GM20000 (cell line): ENCODE measurements around the gene CDC25C.
"Not testable (repeated sequence)": the region's sequence is repeated elsewhere in the genome, so short reads cannot be mapped to it uniquely, and the experiment has no call there.

Source experiments
- DNase-seq: peaks from one replicate; pipeline ENCODE4 v3.0.0; 2012; ENCODE audit warnings: low spot score
- TF ChIP-seq, protein P1 (sequence below): IDR thresholded peaks from 2 replicates; pipeline ENCODE4 v1.5.1; 2012; ENCODE audit warnings: mild to moderate bottlenecking, control low read depth; ENCODE audit errors: extremely low read depth, missing control alignments

CDC25C gene

GRCh38 chr5:138258704-138259292 is 72.8 kb downstream of the CDC25C start:
- TF ChIP-seq, protein P1, sequence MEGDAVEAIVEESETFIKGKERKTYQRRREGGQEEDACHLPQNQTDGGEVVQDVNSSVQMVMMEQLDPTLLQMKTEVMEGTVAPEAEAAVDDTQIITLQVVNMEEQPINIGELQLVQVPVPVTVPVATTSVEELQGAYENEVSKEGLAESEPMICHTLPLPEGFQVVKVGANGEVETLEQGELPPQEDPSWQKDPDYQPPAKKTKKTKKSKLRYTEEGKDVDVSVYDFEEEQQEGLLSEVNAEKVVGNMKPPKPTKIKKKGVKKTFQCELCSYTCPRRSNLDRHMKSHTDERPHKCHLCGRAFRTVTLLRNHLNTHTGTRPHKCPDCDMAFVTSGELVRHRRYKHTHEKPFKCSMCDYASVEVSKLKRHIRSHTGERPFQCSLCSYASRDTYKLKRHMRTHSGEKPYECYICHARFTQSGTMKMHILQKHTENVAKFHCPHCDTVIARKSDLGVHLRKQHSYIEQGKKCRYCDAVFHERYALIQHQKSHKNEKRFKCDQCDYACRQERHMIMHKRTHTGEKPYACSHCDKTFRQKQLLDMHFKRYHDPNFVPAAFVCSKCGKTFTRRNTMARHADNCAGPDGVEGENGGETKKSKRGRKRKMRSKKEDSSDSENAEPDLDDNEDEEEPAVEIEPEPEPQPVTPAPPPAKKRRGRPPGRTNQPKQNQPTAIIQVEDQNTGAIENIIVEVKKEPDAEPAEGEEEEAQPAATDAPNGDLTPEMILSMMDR = no peak

DNA sequence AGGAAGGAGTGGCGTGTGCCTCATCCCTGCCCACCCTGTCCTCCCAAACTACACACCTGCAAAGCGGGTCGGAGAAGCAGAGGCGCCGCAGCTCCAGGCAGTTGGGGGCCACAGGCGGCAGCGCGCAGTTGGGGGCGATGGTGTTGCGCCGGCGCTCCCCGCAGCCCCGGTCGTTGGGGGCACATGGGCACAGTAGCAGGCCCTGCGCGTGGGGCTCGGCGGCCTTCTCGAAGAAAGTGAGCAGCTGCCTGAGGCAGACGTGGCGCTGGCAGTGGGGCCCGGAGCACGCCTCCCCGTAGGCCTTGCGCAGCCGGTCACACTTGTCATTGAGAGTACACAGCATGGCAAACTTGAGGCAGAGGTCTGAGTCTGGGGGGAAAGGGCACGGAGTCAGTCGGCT is 74.0 kb downstream of the CDC25C start:
- TF ChIP-seq, protein P1 = no peak
- DNase-seq = no peak

More at GRCh38 chr5:138258704-138259292, 72.8 kb downstream of the CDC25C start:
- DNase-seq = no peak

DNA sequence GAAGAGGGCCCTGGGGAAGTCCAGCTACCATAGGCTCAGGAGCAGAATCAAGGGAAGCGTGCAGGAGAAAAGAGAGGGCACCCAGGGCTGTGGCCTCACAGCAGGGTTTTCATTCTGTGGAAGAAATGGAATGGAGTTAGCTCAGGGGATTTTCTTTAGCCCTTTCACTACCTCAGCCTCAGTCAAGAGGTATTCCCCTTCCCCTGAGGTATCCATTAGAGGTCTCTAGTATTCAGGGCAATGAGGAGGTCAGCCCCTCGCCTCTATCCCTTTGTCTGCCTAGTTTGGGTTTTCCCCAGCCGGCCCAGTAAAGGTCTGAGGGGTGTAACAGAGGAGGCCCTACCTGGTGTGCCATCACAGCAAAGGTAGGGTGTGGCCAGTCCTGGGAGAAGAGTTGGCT is 78.7 kb downstream of the CDC25C start:
- DNase-seq = no peak
- TF ChIP-seq, protein P1 = no peak

GRCh38 chr5:138247800-138248199 is 83.8 kb downstream of the CDC25C start:
- DNase-seq = not testable (repeated sequence)

- DNase-seq = no peak
- TF ChIP-seq, protein P1 = no peak
Measured at GRCh38 chr5:138246822-138247221, 84.8 kb downstream of the CDC25C start.

GRCh38 chr5:138246334-138246733 is 85.3 kb downstream of the CDC25C start:
- no peak for DNase-seq
- TF ChIP-seq, protein P1 = no peak

DNA sequence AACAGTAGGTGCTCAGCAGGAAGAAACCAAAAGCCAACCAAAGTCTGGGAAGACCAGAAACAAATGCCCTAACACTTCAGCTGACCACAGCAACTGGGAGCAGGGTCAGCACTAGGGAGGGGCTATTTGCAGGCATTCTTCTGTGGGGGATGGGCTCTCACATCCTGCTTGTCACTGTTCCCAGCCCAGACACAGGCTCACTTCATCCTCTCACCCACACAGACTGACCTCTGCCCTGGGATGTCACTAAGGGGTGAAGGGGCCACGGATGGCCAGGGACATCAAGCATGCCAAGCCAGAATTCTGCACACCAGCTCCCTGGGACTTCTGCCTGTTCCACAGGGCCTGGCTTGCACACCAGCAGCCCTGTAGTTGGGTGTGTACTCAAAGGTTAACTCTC is 85.9 kb downstream of the CDC25C start:
- no peak for DNase-seq
- TF ChIP-seq, protein P1 = no peak

DNA sequence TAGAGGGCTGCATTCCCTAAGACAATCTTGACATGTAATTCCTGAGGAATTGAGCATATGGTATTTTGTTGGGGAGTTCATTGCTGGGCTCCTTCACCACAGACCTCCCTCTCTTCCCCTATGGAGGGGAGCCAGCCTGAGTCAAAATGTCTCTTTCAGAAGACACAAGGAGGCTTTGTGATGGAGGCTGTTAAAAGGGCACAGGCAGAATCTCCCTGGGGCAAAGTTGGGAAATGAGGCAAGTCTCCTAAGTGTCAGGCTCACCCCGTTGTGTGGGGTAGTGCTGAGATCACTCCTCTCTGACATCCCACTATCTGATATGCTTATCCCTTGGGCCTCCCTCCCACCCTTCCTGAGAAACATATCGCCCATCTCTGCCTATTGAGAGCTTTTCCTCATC is 87.8 kb downstream of the CDC25C start:
- TF ChIP-seq, protein P1 = no peak
- no peak for DNase-seq
